Transverse colon (tissue), 4 donors: Measurements from ENCODE around the gene PSMB9. TPM values are rescaled to one million over a fixed set of nuclear protein-coding genes. Genes with fewer than 3 reads are reported as not detected.

Source experiments
- DNase-seq: peaks from one replicate; pipeline ENCODE4 v3.0.0-alpha.2; 2019
- H3K27ac ChIP-seq, 4 donors: fragments of 200-600 bp; sonication (generic); 2 replicates each; pipeline ENCODE4 v1.5.1; 2016 to 2018; ENCODE audit warnings: inconsistent platforms in 4 of 4
- H3K27me3 ChIP-seq: fragments of 200-600 bp; sonication (generic); 2 replicates; pipeline ENCODE4 v1.5.1; 2017; ENCODE audit warnings: inconsistent platforms
- H3K36me3 ChIP-seq, 4 donors: fragments of 200-600 bp; sonication (generic); 2 replicates each; pipeline ENCODE4 v1.5.1; 2017 to 2019; ENCODE audit warnings: inconsistent platforms in 4 of 4
- H3K4me1 ChIP-seq, 4 donors: fragments of 200-600 bp; sonication (generic); 2 replicates each; pipeline ENCODE4 v1.5.1; 2017 to 2020; ENCODE audit warnings: inconsistent platforms in 4 of 4
- H3K4me3 ChIP-seq, 4 donors: fragments of 200-600 bp; sonication (generic); 1 replicate in 1 of 4; 2 replicates in 3 of 4; pipeline versions ENCODE4 v1.5.1 to v1.6.1; 2017 to 2019; ENCODE audit warnings: inconsistent platforms in 4 of 4
- H3K9me3 ChIP-seq, 2 donors: fragments of 200-600 bp; sonication (generic); 2 replicates each; pipeline ENCODE4 v1.5.1; 2017 to 2019; ENCODE audit warnings: inconsistent platforms in 2 of 2
- CTCF ChIP-seq, 5 experiments: fragments of 200-600 bp in 3 of 5; fragments of 450-650 bp in 2 of 5; sonication (generic) in 3 of 5; IDR thresholded peaks; 1 replicate in 2 of 5; 2 replicates in 3 of 5; pipeline ENCODE4 v1.5.1; 2016 to 2017; ENCODE audit warnings: antibody characterized with exemption in 5 of 5, inconsistent platforms in 3 of 5, mild to moderate bottlenecking in 2 of 5, moderate library complexity in 1 of 5
- EP300 ChIP-seq: sonication (generic); formaldehyde crosslinking; IDR thresholded peaks from one replicate; pipeline ENCODE4 v1.6.1; 2017; ENCODE audit warnings: antibody characterized with exemption, low read depth
- POLR2A ChIP-seq: fragments of 450-650 bp; IDR thresholded peaks from one replicate; pipeline ENCODE4 v1.6.1; 2016; ENCODE audit warnings: antibody characterized with exemption, mild to moderate bottlenecking, moderate library complexity
- POLR2AphosphoS5 ChIP-seq, 3 donors: sonication (generic); formaldehyde crosslinking; IDR thresholded peaks; one replicate each; pipeline ENCODE4 v1.6.1; 2016; ENCODE audit warnings: antibody characterized with exemption in 3 of 3
- WGBS, 2 donors: methylation state at CpG; one replicate each; pipeline ENCODE4 v1.1.5; 2018; ENCODE audit warnings: low coverage in 1 of 2; 5-methylcytosine and 5-hydroxymethylcytosine counted together
- in situ Hi-C, 4 donors: fragments of 200-750 bp; cut with MboI; loops; one replicate each; pipeline versions ENCODE4 v1.15.0 to v1.15.1; 2017; ENCODE audit warnings: low sequenced_read_pairs in 3 of 4, low pct_ligation_motif_present in 1 of 4, low pct_unique_long_range_greater_than_20kb in 1 of 4
- intact Hi-C: fragments of 100-400 bp; cut with DNase I; formaldehyde crosslinking; loops from one replicate; pipeline ENCODE4 v1.15.1; 2023; ENCODE audit warnings: low total_unique reads
- total RNA-seq, 4 donors: library from RNA; depleted of rRNA; stranded (reverse); fragments of >200 nt; gene quantifications; one replicate each; pipeline ENCODE4 v1.1.0, GENCODE V29; 2016

The PSMB9 gene
- total RNA-seq, 4 donors from 2014 or later: 14.6 to 44.1 (median 32.9) TPM

- Histone ChIP-seq H3K4me1 (no peaks in the 10 kb centered on the region), H3K36me3 (no peaks in the 10 kb centered on the region), H3K4me3 (no peak overlapping the region), H3K27ac (no peak overlapping the region), H3K9me3 (no peaks in the 10 kb centered on the region), H3K27me3 (no peaks in the 10 kb centered on the region)
- in situ Hi-C loops: no loop called here
- TF ChIP-seq CTCF (IDR thresholded peaks at IDR 0.05) (no peak), EP300 (no peak), POLR2AphosphoS5 (IDR thresholded peaks at IDR 0.05) (no peak), POLR2A (no peak)
- DNase-seq: no peak
- intact Hi-C loops: no loop called here
- 54 to 72% methylated on average over 2 to 3 of the region's 3 CpGs for WGBS, 2 donors
Measured at GRCh38 chr6:32819729-32820128, 34.3 kb upstream of the PSMB9 start.

- in situ Hi-C loops: no loop called here
- Histone ChIP-seq H3K9me3 (no peaks in the 10 kb centered on the region), H3K27me3 (no peaks in the 10 kb centered on the region), H3K36me3 (peaks cover 0 to 22% (median 2%) of the 10 kb centered on the region in 4 donors), H3K4me1 (peaks cover 0 to 7% (median 2%) of the 10 kb centered on the region in 4 donors), H3K27ac (no peak overlapping the region), H3K4me3 (no peak overlapping the region)
- no peak for TF ChIP-seq POLR2A
- peak; percentile 21 to 49 (median 36) for TF ChIP-seq CTCF (IDR thresholded peaks at IDR 0.05)
- intact Hi-C loops: no loop called here
- DNase-seq: no peak
- 39 to 49% methylated on average over 2 of the region's 2 CpGs for WGBS, 2 donors
Measured at GRCh38 chr6:32825966-32826365, 28.0 kb upstream of the PSMB9 start.

GRCh38 chr6:32827025-32827424, 27.0 kb upstream of the PSMB9 start:
- H3K27ac ChIP-seq: no peak overlapping the region
- H3K9me3 ChIP-seq: no peaks in the 10 kb centered on the region
- H3K27me3 ChIP-seq: no peaks in the 10 kb centered on the region
- DNase-seq: no peak
- peaks cover 0 to 7% (median 2%) of the 10 kb centered on the region in 4 donors for H3K4me1 ChIP-seq
- peaks cover 0 to 32% (median 2%) of the 10 kb centered on the region in 4 donors for H3K36me3 ChIP-seq
- no peak overlapping the region for H3K4me3 ChIP-seq
- intact Hi-C loops (no loop called here), in situ Hi-C loops (no loop called here)
- WGBS, 2 donors: 84 to 100% methylated on average over 2 to 3 of the region's 3 CpGs
- TF ChIP-seq POLR2A (no peak), POLR2AphosphoS5 (IDR thresholded peaks at IDR 0.05) (no peak), EP300 (no peak), CTCF (IDR thresholded peaks at IDR 0.05) (no peak)

- Histone ChIP-seq H3K36me3 (peaks cover 0 to 36% (median 2%) of the 10 kb centered on the region in 4 donors), H3K27ac (no peak overlapping the region), H3K4me1 (peaks cover 0 to 7% (median 2%) of the 10 kb centered on the region in 4 donors), H3K27me3 (no peaks in the 10 kb centered on the region), H3K9me3 (no peaks in the 10 kb centered on the region), H3K4me3 (no peak overlapping the region)
- intact Hi-C loops: no loop called here
- TF ChIP-seq CTCF (IDR thresholded peaks at IDR 0.05): no peak
- TF ChIP-seq POLR2AphosphoS5 (IDR thresholded peaks at IDR 0.05): no peak
- TF ChIP-seq EP300: no peak
- no peak for TF ChIP-seq POLR2A
- in situ Hi-C loops: no loop called here
- no peak for DNase-seq
- 73 to 80% methylated on average over 5 to 7 of the region's 7 CpGs for WGBS, 2 donors
Measured at GRCh38 chr6:32829495-32829894, 24.5 kb upstream of the PSMB9 start.
